Endodermal cell (in vitro differentiated cells): ENCODE results near the gene PCCA. TPM values are rescaled to one million over a fixed set of nuclear protein-coding genes. Genes with fewer than 3 reads are reported as not detected.

ENCODE experiments used
- DNase-seq: peaks from one replicate; pipeline ENCODE4 v3.0.0-alpha.2; 2017
- H3K27ac ChIP-seq: 2 replicates; pipeline ENCODE4 v1.5.1; 2013; ENCODE audit warnings: mild to moderate bottlenecking, low read depth, low read length, moderate library complexity
- H3K27me3 ChIP-seq: 2 replicates; pipeline ENCODE4 v1.6.1; 2013; ENCODE audit warnings: mild to moderate bottlenecking, low read length, moderate library complexity; ENCODE audit not compliant: insufficient read depth, control insufficient read depth, poor library complexity, severe bottlenecking
- H3K36me3 ChIP-seq: 2 replicates; pipeline ENCODE4 v1.7.0; 2013; ENCODE audit warnings: mild to moderate bottlenecking, low read length, moderate library complexity; ENCODE audit not compliant: control insufficient read depth, insufficient read depth
- H3K4me1 ChIP-seq: one replicate; pipeline ENCODE4 v1.7.0; 2013; ENCODE audit warnings: low read length; ENCODE audit not compliant: control insufficient read depth, insufficient read depth
- H3K4me3 ChIP-seq: 2 replicates; pipeline ENCODE4 v1.5.1; 2013; ENCODE audit warnings: mild to moderate bottlenecking, low read length, moderate library complexity
- H3K9ac ChIP-seq: 2 replicates; pipeline ENCODE4 v1.6.1; 2013; ENCODE audit warnings: mild to moderate bottlenecking, low read length, moderate library complexity; ENCODE audit not compliant: poor library complexity, severe bottlenecking; ENCODE audit errors: extremely low read depth
- H3K9me3 ChIP-seq: 2 replicates; pipeline ENCODE4 v1.6.1; 2013; ENCODE audit warnings: mild to moderate bottlenecking, low read length, moderate library complexity; ENCODE audit not compliant: control insufficient read depth
- H3K27ac Mint-ChIP-seq: 2 replicates; pipeline ENCODE4 v1.8.0; 2020; ENCODE audit warnings: mixed read lengths
- H3K27me3 Mint-ChIP-seq: 2 replicates; pipeline ENCODE4 v1.8.0; 2021; ENCODE audit warnings: mild to moderate bottlenecking, mixed read lengths; ENCODE audit not compliant: insufficient read depth
- H3K36me3 Mint-ChIP-seq: 2 replicates; pipeline ENCODE4 v1.8.0; 2020; ENCODE audit warnings: low read depth, mixed read lengths
- H3K4me1 Mint-ChIP-seq: 2 replicates; pipeline ENCODE4 v1.8.0; 2020; ENCODE audit warnings: mixed read lengths
- H3K4me3 Mint-ChIP-seq: 2 replicates; pipeline ENCODE4 v1.8.0; 2020; ENCODE audit warnings: mild to moderate bottlenecking, moderate library complexity, mixed read lengths
- H3K9me3 Mint-ChIP-seq: 2 replicates; pipeline ENCODE4 v1.8.0; 2020; ENCODE audit warnings: mild to moderate bottlenecking, mixed read lengths
- WGBS, 2 experiments: methylation state at CpG; one replicate each; pipeline versions ENCODE4 v1.1.5 to v1.1.7; 2013; ENCODE audit warnings: missing lambda C conversion rate in 2 of 2, mixed read lengths in 1 of 2; ENCODE audit not compliant: insufficient coverage in 1 of 2, insufficient read length in 1 of 2; 5-methylcytosine and 5-hydroxymethylcytosine counted together
- total RNA-seq, 2 donors: library from RNA; stranded (reverse); fragmentation: NEBNext Ultra II Directional in 1 of 2; extraction: Animal tissue kit (Norgen Biotek cat#: 25700) in 1 of 2; gene quantifications; 2 replicates in 1 of 2; 3 replicates in 1 of 2; pipeline ENCODE4 v1.2.1, GENCODE V29; 2021
- TF ChIP-seq, protein P1 (sequence below): fragments of 200-600 bp; sonication (generic); conservative IDR thresholded peaks from 2 replicates; pipeline ENCODE4 v1.5.0; 2021; ENCODE audit warnings: antibody characterized with exemption, mild to moderate bottlenecking

PCCA gene
- total RNA-seq, 2 donors from 2014 or later, result 60.2 to 67.2 TPM

DNA sequence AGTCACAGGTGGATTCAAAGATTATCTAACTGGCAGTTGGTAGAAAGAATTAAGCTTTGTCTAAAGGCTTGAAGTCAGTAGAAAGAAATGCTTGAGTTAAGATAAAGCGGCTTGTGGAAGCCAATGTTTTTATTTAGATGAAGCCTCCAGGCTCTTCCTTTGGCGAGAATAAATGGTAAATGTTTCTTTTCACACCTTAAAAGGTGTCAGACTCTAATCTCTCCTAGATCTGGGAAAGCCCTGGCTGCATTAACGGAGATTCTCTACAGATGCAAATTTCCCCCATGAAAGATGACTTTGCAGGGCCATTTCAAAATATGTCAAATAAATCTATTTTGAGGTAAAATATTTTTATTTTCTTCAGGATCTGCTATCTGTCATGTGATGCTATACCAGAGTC, 37.8 kb upstream of the PCCA start:
- peak overlapping the region; percentile 29 for H3K4me3 Mint-ChIP-seq
- peak overlapping the region; percentile 95 for H3K27ac Mint-ChIP-seq
- Histone ChIP-seq H3K36me3 (no peaks in the 10 kb centered on the region), H3K9ac (peak overlapping the region; percentile 78), H3K27me3 (no peaks in the 10 kb centered on the region), H3K27ac (peak overlapping the region; percentile 71), H3K9me3 (peaks cover 6% of the 10 kb centered on the region), H3K4me3 (peak overlapping the region; percentile 61), H3K4me1 (peaks cover 5% of the 10 kb centered on the region)
- no peaks in the 10 kb centered on the region for H3K27me3 Mint-ChIP-seq
- H3K36me3 Mint-ChIP-seq, result no peaks in the 10 kb centered on the region
- 3 to 40% methylated on average over 1 to 3 of the region's 3 CpGs for WGBS, 2 experiments
- DNase-seq, result peak; percentile 57
- peaks cover 20% of the 10 kb centered on the region for H3K4me1 Mint-ChIP-seq
- H3K9me3 Mint-ChIP-seq, result peaks cover 2% of the 10 kb centered on the region
- TF ChIP-seq, protein P1, sequence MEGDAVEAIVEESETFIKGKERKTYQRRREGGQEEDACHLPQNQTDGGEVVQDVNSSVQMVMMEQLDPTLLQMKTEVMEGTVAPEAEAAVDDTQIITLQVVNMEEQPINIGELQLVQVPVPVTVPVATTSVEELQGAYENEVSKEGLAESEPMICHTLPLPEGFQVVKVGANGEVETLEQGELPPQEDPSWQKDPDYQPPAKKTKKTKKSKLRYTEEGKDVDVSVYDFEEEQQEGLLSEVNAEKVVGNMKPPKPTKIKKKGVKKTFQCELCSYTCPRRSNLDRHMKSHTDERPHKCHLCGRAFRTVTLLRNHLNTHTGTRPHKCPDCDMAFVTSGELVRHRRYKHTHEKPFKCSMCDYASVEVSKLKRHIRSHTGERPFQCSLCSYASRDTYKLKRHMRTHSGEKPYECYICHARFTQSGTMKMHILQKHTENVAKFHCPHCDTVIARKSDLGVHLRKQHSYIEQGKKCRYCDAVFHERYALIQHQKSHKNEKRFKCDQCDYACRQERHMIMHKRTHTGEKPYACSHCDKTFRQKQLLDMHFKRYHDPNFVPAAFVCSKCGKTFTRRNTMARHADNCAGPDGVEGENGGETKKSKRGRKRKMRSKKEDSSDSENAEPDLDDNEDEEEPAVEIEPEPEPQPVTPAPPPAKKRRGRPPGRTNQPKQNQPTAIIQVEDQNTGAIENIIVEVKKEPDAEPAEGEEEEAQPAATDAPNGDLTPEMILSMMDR, result no peak

DNA sequence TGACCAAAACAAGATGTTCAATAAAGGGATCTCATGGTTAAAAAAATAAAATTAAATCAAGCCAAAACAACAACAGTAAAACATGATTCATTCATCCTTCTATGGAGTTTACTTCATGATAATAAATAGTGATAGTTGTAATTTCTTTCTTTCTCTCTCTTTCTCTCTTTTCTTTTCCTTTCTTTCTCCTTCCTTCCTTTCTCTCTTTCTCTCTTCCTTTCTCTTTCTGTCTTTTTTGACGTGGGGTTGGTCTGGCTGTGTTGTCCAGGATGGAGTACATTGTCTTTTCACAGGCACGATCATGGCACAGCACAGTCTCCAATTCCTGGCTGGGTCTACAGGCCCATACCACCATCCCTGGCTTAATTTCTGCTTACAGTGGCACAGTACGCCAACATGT, 29.1 kb upstream of the PCCA start:
- no peak overlapping the region for H3K27ac Mint-ChIP-seq

DNA sequence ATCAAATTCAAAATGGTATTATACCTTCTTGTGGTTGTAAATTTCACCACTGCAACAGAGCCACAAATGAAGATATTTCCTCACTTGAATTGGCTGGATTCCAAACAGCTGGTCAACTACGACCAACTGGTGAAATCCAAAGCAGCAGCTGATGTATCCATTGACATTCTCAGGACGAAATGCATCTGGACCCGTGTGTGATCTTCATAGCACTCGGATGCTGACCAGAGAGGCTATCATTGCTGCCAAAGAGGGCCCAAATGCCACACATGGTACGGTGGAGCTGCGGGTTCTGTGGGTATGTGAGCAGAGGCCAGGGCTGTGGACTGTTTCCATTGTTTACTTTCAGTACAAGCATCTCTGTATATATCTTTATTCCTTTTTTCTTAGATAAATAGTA, 25.6 kb upstream of the PCCA start:
- H3K27me3 ChIP-seq, result no peaks in the 10 kb centered on the region
- WGBS, 2 experiments, result 96 to 100% methylated on average over 4 to 6 of the region's 6 CpGs
- no peaks in the 10 kb centered on the region for H3K36me3 ChIP-seq
- no peaks in the 10 kb centered on the region for H3K9me3 ChIP-seq
- Mint-ChIP-seq H3K4me1 (peaks cover 9% of the 10 kb centered on the region), H3K9me3 (peaks cover 24% of the 10 kb centered on the region), H3K27me3 (peaks cover 4% of the 10 kb centered on the region), H3K36me3 (peaks cover 5% of the 10 kb centered on the region), H3K4me3 (no peak overlapping the region), H3K27ac (no peak overlapping the region)
- no peak overlapping the region for H3K4me3 ChIP-seq
- TF ChIP-seq, protein P1, result no peak
- no peak for DNase-seq
- no peak overlapping the region for H3K9ac ChIP-seq
- no peaks in the 10 kb centered on the region for H3K4me1 ChIP-seq
- no peak overlapping the region for H3K27ac ChIP-seq

More for the DNA sequence above, 29.1 kb upstream of the PCCA start:
- Mint-ChIP-seq H3K4me3 (no peak overlapping the region), H3K27me3 (peaks cover 4% of the 10 kb centered on the region), H3K36me3 (peaks cover 6% of the 10 kb centered on the region), H3K4me1 (peaks cover 12% of the 10 kb centered on the region), H3K9me3 (peaks cover 32% of the 10 kb centered on the region)
- DNase-seq, result no peak
- no peaks in the 10 kb centered on the region for H3K36me3 ChIP-seq
- WGBS, 2 experiments, result 89 to 90% methylated on average over 2 to 3 of the region's 3 CpGs
- peaks cover 14% of the 10 kb centered on the region for H3K9me3 ChIP-seq
- H3K27ac ChIP-seq, result no peak overlapping the region
- H3K4me1 ChIP-seq, result no peaks in the 10 kb centered on the region
- H3K4me3 ChIP-seq, result no peak overlapping the region
- H3K9ac ChIP-seq, result no peak overlapping the region
- TF ChIP-seq, protein P1, result no peak
- no peaks in the 10 kb centered on the region for H3K27me3 ChIP-seq
